COLO668 (cell line): ENCODE data around the gene AKAP13.
A peak's percentile ranks its signal among the peaks of the same experiment; 100 is the strongest.
"Not testable (repeated sequence)": the region's sequence is repeated elsewhere in the genome, so short reads cannot be mapped to it uniquely, and the experiment has no call there.

Source experiments
- DNase-seq: peaks from one replicate; lab custom pipeline; 2025; ENCODE audit not compliant: unreplicated experiment; lab: John Stamatoyannopoulos, UW

AKAP13 gene

GRCh38 chr15:85380217-85380811 is at the start of gene AKAP13:
TSS of gene AKAP13 (plus strand) at chr15:85380603. CDS start at chr15:85485721, 105,118 bp downstream.
- DNase-seq = peak; percentile 97

- peak; percentile 57 for DNase-seq
Observed at GRCh38 chr15:85330901-85331588, 49.4 kb upstream of the AKAP13 start.

- DNase-seq = no peak
Observed at GRCh38 chr15:85331655-85332285, 48.6 kb upstream of the AKAP13 start.

- no peak for DNase-seq
Observed at GRCh38 chr15:85333132-85333831, 47.1 kb upstream of the AKAP13 start.

- DNase-seq = no peak
Observed at GRCh38 chr15:85334241-85334640, 46.2 kb upstream of the AKAP13 start.

GRCh38 chr15:85335193-85335942 is 45.0 kb upstream of the AKAP13 start:
- DNase-seq = no peak

- no peak for DNase-seq
Observed at GRCh38 chr15:85336880-85337279, 43.5 kb upstream of the AKAP13 start.

- no peak for DNase-seq
Observed at GRCh38 chr15:85337425-85338074, 42.9 kb upstream of the AKAP13 start.

- DNase-seq = no peak
Observed at GRCh38 chr15:85340321-85340665, 40.1 kb upstream of the AKAP13 start.

GRCh38 chr15:85340852-85341251 is 39.6 kb upstream of the AKAP13 start:
- no peak for DNase-seq

GRCh38 chr15:85342163-85342562 is 38.2 kb upstream of the AKAP13 start:
- DNase-seq = not testable (repeated sequence)

- not testable (repeated sequence) for DNase-seq
Observed at GRCh38 chr15:85343443-85343842, 37.0 kb upstream of the AKAP13 start.

GRCh38 chr15:85344241-85344640 is 36.2 kb upstream of the AKAP13 start:
- not testable (repeated sequence) for DNase-seq

- not testable (repeated sequence) for DNase-seq
Observed at GRCh38 chr15:85344653-85345114, 35.7 kb upstream of the AKAP13 start.

GRCh38 chr15:85345196-85345918 is 35.0 kb upstream of the AKAP13 start:
- not testable (repeated sequence) for DNase-seq

GRCh38 chr15:85346462-85347084 is 33.8 kb upstream of the AKAP13 start:
- peak; percentile 7 for DNase-seq

- DNase-seq = not testable (repeated sequence)
Observed at GRCh38 chr15:85347264-85348047, 32.9 kb upstream of the AKAP13 start.

GRCh38 chr15:85348048-85348766 is 32.2 kb upstream of the AKAP13 start:
- not testable (repeated sequence) for DNase-seq
